ENCODE data around the gene MRPS2. TPM values are rescaled to one million over a fixed set of nuclear protein-coding genes. Genes with fewer than 3 reads are reported as not detected.

MRPS2 gene
- total and polyA plus RNA-seq, 10 of the 15 experiments (the other 5 are each of a cell fraction or from before 2014, with no cell fraction given), result 3.3 to 103 (median 69.5) TPM

- H3K79me2 ChIP-seq (ENCODE audit: control insufficient read depth, insufficient read depth, low read length), result no peaks in the 10 kb centered on the region; the same call in 1 of the 2 replicates
- H3K4me3 ChIP-seq, result no peak overlapping the region
- no peaks in the 10 kb centered on the region; the same call in 2 of the 3 replicates for H3K9me3 ChIP-seq (replicated peaks; ENCODE audit: control insufficient read depth, insufficient read depth, low read length)
- WGBS (ENCODE audit: insufficient coverage, insufficient replicate concordance, low lambda C conversion rate, missing lambda C conversion rate), result 78% methylated on average over 23 of the region's 23 CpGs
- in situ Hi-C loops (cut with MboI) (no loop called here), intact Hi-C loops (cut with micrococcal nuclease; ENCODE audit: unreplicated experiment) (no loop called here)
- ChIA-PET POLR2A (no interaction called here), CTCF (no interaction called here), SMC1A (ENCODE audit: uncharacterized antibody, unreplicated experiment) (no interaction called here), RAD21 (ENCODE audit: unreplicated experiment) (no interaction called here)
- no peak overlapping the region for H3K4me2 ChIP-seq (ENCODE audit: control insufficient read depth, insufficient read depth)
- no TSS peak for BruUV-seq (replicated peaks)
- H3K27ac ChIP-seq (ENCODE audit: control insufficient read depth, insufficient read depth), result no peak overlapping the region
- FAIRE-seq (no peak), DNase-seq (ENCODE audit: low read depth, low spot score) (no peak), ATAC-seq (no peak)
- no peaks in the 10 kb centered on the region; the same call in 1 of the 2 replicates for H3K4me1 ChIP-seq (ENCODE audit: control insufficient read depth, insufficient read depth, low read length)
- H3K36me3 ChIP-seq (ENCODE audit: control insufficient read depth in 2 of 2, insufficient read depth in 2 of 2, low read length in 1 of 2), result peaks cover 10 to 22% of the 10 kb centered on the region in 2 experiments; a peak in 3 of 4 replicates
- no peak overlapping the region for H3K9ac ChIP-seq (ENCODE audit: control insufficient read depth, insufficient read depth, low read length)
- no peaks in the 10 kb centered on the region for H4K20me1 ChIP-seq (ENCODE audit: control insufficient read depth, insufficient read depth)
- H2AFZ ChIP-seq (ENCODE audit: control insufficient read depth, low read depth, low read length), result no peak overlapping the region
- H3K27me3 ChIP-seq (replicated peaks in 1 of 2; ENCODE audit: control insufficient read depth in 2 of 2, insufficient read depth in 2 of 2, low read length in 1 of 2), result no peaks in the 10 kb centered on the region
- TF ChIP-seq NFYB (IDR thresholded peaks at IDR 0.05; ENCODE audit: insufficient read depth, low read depth, low read length), result no peak
- no peak for TF ChIP-seq FOS (IDR thresholded peaks at IDR 0.05; ENCODE audit: borderline replicate concordance, extremely low read depth, insufficient read length)
Observed at GRCh38 chr9:135507104-135508035, 6.9 kb downstream of the MRPS2 start.

DNA sequence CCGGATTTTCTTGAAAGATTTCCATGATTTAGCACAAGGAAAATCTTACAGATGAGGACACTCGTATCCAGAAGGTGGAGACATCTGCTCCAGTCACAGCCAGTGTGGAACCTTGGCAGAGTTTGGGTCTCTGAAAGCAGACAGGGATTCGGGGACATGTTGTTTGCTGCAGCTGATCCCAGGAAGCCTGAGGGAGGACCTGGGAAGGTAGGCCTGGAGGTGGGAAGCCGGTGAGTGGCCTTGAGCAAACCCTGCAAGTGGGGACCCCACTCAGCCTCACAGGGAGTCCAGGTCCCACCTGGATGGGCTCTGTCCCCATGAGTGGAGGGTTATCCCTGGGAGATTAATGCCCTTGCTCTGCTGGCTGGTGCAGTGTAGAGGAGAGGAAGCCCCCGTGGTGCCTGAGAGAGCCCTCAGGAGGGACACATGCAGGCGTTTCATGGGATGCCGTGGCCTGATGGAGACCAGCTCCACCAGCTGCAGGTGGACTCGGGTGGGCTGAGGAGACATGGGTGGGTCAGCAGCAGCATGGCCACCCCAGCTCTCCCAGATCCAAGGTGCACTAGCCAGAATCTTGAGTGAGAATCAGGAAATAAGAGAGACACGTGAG lies 7.8 kb downstream of the MRPS2 start:
- Histone ChIP-seq H2AFZ (ENCODE audit: control insufficient read depth, low read depth, low read length) (no peak overlapping the region), H3K9me3 (replicated peaks; ENCODE audit: control insufficient read depth, insufficient read depth, low read length) (no peaks in the 10 kb centered on the region; the same call in 2 of the 3 replicates), H3K79me2 (ENCODE audit: control insufficient read depth, insufficient read depth, low read length) (no peaks in the 10 kb centered on the region), H3K27ac (ENCODE audit: control insufficient read depth, insufficient read depth) (no peak overlapping the region), H3K36me3 (ENCODE audit: control insufficient read depth in 2 of 2, insufficient read depth in 2 of 2, low read length in 1 of 2) (peaks cover 7 to 17% of the 10 kb centered on the region in 2 experiments; a peak in 3 of 4 replicates), H3K27me3 (replicated peaks in 1 of 2; ENCODE audit: control insufficient read depth in 2 of 2, insufficient read depth in 2 of 2, low read length in 1 of 2) (no peaks in the 10 kb centered on the region; a peak in 1 of 4 replicates), H3K4me2 (ENCODE audit: control insufficient read depth, insufficient read depth) (no peak overlapping the region), H3K4me1 (ENCODE audit: control insufficient read depth, insufficient read depth, low read length) (no peaks in the 10 kb centered on the region), H4K20me1 (ENCODE audit: control insufficient read depth, insufficient read depth) (no peaks in the 10 kb centered on the region), H3K9ac (ENCODE audit: control insufficient read depth, insufficient read depth, low read length) (no peak overlapping the region), H3K4me3 (no peak overlapping the region)
- whole genome bisulfite sequencing (ENCODE audit: insufficient coverage, insufficient replicate concordance, low lambda C conversion rate, missing lambda C conversion rate), result 58% methylated on average over 9 of the region's 9 CpGs
- ATAC-seq (no peak), DNase-seq (ENCODE audit: low read depth, low spot score) (no peak), FAIRE-seq (no peak)
- intact Hi-C loops (cut with micrococcal nuclease; ENCODE audit: unreplicated experiment) (no loop called here), in situ Hi-C loops (cut with MboI) (no loop called here)
- ChIA-PET CTCF (no interaction called here), RAD21 (ENCODE audit: unreplicated experiment) (no interaction called here), POLR2A (no interaction called here), SMC1A (ENCODE audit: uncharacterized antibody, unreplicated experiment) (no interaction called here)
- no TSS peak for BruUV-seq (replicated peaks)
- TF ChIP-seq MAX (IDR thresholded peaks at IDR 0.05; ENCODE audit: low read depth, low read length), result no peak
- TF ChIP-seq ZSCAN29 (IDR thresholded peaks at IDR 0.05), result no peak
- no peak for TF ChIP-seq ATF7 (IDR thresholded peaks at IDR 0.05; ENCODE audit: low read depth)
- no peak for TF ChIP-seq TCF12 (IDR thresholded peaks at IDR 0.05; ENCODE audit: low read depth, low read length)
- no peak for TF ChIP-seq CHD1 (IDR thresholded peaks at IDR 0.05; ENCODE audit: low read depth, low read length)
- no peak for TF ChIP-seq KLF5 (IDR thresholded peaks at IDR 0.05; ENCODE audit: partially characterized antibody)
- TF ChIP-seq TAF1 (IDR thresholded peaks at IDR 0.05; ENCODE audit: borderline replicate concordance, low read depth, low read length), result no peak
- no peak for TF ChIP-seq MEF2A (IDR thresholded peaks at IDR 0.05; ENCODE audit: insufficient read depth, low read depth, low read length)

Measured in GM12878 (cell line).